Neural cell (in vitro differentiated cells): ENCODE data around the gene FLAD1.

ENCODE experiments used
- EP300 ChIP-seq: fragments of 450-650 bp; conservative IDR thresholded peaks from 2 replicates; pipeline ENCODE4 v1.6.1; 2014; ENCODE audit warnings: antibody characterized with exemption, mild to moderate bottlenecking, moderate library complexity; ENCODE audit not compliant: poor library complexity, severe bottlenecking
- POLR2AphosphoS5 ChIP-seq: IDR thresholded peaks from 2 replicates; pipeline ENCODE4 v1.6.1; 2012
- RAD21 ChIP-seq: fragments of 450-650 bp; conservative IDR thresholded peaks from 2 replicates; pipeline ENCODE4 v1.6.1; 2014; ENCODE audit warnings: antibody characterized with exemption, mild to moderate bottlenecking, moderate library complexity
- TF ChIP-seq, protein P1 (sequence below): fragments of 450-650 bp; IDR thresholded peaks from 2 replicates; pipeline ENCODE4 v1.5.1; 2014; ENCODE audit warnings: antibody characterized with exemption, mild to moderate bottlenecking, moderate library complexity; ENCODE audit not compliant: poor library complexity, severe bottlenecking

DNA sequence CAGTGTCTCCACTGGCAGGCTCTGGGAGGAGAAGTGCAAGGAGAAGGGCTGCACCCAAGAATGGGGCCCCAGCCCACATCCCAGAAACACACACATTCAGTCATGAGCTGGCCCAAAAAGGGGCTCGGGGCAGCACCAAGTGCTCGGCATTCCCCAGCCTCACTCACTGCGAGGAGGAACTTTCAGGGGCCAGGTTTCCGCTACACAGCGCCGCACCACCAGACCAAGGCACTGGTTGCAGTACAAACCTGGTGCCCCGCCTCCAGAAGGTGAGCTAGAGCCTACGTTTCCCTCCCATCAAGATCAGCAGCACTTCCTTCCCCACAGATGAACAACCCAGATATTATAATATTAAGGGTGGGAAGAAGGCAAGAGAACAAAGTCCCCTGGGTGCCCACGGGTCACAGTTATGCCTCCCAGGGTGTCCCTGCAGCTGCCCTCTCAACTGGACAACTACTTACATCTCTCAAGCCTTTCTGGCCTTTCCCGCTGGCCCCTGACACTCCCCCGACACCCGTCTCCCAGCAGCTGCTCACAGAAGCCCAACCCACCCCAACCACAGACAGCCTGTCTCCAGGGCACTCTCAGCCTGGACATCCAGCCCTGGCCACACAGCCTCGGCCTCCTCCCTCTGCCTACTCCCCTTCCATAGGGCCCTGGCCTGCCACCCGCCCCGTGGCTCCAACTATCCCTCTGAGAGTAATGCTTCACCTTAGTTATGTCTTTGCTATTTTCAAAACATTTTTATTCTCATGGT, 31.1 kb upstream of the FLAD1 start:
- TF ChIP-seq, protein P1, sequence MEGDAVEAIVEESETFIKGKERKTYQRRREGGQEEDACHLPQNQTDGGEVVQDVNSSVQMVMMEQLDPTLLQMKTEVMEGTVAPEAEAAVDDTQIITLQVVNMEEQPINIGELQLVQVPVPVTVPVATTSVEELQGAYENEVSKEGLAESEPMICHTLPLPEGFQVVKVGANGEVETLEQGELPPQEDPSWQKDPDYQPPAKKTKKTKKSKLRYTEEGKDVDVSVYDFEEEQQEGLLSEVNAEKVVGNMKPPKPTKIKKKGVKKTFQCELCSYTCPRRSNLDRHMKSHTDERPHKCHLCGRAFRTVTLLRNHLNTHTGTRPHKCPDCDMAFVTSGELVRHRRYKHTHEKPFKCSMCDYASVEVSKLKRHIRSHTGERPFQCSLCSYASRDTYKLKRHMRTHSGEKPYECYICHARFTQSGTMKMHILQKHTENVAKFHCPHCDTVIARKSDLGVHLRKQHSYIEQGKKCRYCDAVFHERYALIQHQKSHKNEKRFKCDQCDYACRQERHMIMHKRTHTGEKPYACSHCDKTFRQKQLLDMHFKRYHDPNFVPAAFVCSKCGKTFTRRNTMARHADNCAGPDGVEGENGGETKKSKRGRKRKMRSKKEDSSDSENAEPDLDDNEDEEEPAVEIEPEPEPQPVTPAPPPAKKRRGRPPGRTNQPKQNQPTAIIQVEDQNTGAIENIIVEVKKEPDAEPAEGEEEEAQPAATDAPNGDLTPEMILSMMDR: no peak
- TF ChIP-seq EP300 (no peak), RAD21 (no peak), POLR2AphosphoS5 (no peak)
